Mucosa of stomach (tissue), 1 donor: ENCODE measurements around the gene EFNA5.

Source experiments
- H3K27me3 ChIP-seq: one replicate; pipeline ENCODE4 v1.7.0; 2013; ENCODE audit warnings: mild to moderate bottlenecking, low read length; ENCODE audit not compliant: control insufficient read depth, insufficient read depth
- H3K36me3 ChIP-seq: one replicate; pipeline ENCODE4 v1.7.0; 2013; ENCODE audit warnings: low read length; ENCODE audit not compliant: control insufficient read depth, insufficient read depth
- H3K4me1 ChIP-seq: one replicate; pipeline ENCODE4 v1.7.0; 2013; ENCODE audit warnings: mild to moderate bottlenecking, low read length; ENCODE audit not compliant: control insufficient read depth, insufficient read depth
- H3K4me3 ChIP-seq: one replicate; pipeline ENCODE4 v1.7.0; 2013; ENCODE audit warnings: low read length
- H3K9ac ChIP-seq: one replicate; pipeline ENCODE4 v1.7.0; 2013; ENCODE audit warnings: mild to moderate bottlenecking, low read length, moderate library complexity
- H3K9me3 ChIP-seq: one replicate; pipeline ENCODE4 v1.7.0; 2013; ENCODE audit warnings: mild to moderate bottlenecking, low read length, moderate library complexity; ENCODE audit not compliant: control insufficient read depth
- donor health status: Pancreatic carcinoma.

EFNA5 gene

GRCh38 chr5:107515521-107516080 lies 155.1 kb downstream of the EFNA5 start:
- Histone ChIP-seq H3K4me1 (peaks cover 5% of the 10 kb centered on the region), H3K4me3 (no peak overlapping the region), H3K9me3 (no peaks in the 10 kb centered on the region), H3K36me3 (no peaks in the 10 kb centered on the region), H3K9ac (no peak overlapping the region), H3K27me3 (no peaks in the 10 kb centered on the region)

- Histone ChIP-seq H3K4me1 (no peaks in the 10 kb centered on the region), H3K27me3 (no peaks in the 10 kb centered on the region), H3K9ac (no peak overlapping the region), H3K9me3 (no peaks in the 10 kb centered on the region), H3K4me3 (no peak overlapping the region), H3K36me3 (no peaks in the 10 kb centered on the region)
Observed at GRCh38 chr5:107514305-107514704, 156.4 kb downstream of the EFNA5 start.

- no peaks in the 10 kb centered on the region for H3K36me3 ChIP-seq
- H3K4me3 ChIP-seq, result no peak overlapping the region
Observed at GRCh38 chr5:107513337-107514085, 157.2 kb downstream of the EFNA5 start.

GRCh38 chr5:107512029-107512428 lies 158.7 kb downstream of the EFNA5 start:
- Histone ChIP-seq H3K9ac (no peak overlapping the region), H3K9me3 (no peaks in the 10 kb centered on the region), H3K4me3 (no peak overlapping the region), H3K27me3 (no peaks in the 10 kb centered on the region), H3K36me3 (no peaks in the 10 kb centered on the region), H3K4me1 (peaks cover 4% of the 10 kb centered on the region)

More at GRCh38 chr5:107513337-107514085, 157.2 kb downstream of the EFNA5 start:
- H3K4me1 ChIP-seq, result no peaks in the 10 kb centered on the region
- no peaks in the 10 kb centered on the region for H3K27me3 ChIP-seq
- no peak overlapping the region for H3K9ac ChIP-seq
- no peaks in the 10 kb centered on the region for H3K9me3 ChIP-seq

GRCh38 chr5:107510125-107510524 lies 160.6 kb downstream of the EFNA5 start:
- no peaks in the 10 kb centered on the region for H3K27me3 ChIP-seq
- no peaks in the 10 kb centered on the region for H3K36me3 ChIP-seq
- H3K9me3 ChIP-seq, result no peaks in the 10 kb centered on the region
- H3K9ac ChIP-seq, result no peak overlapping the region
- peaks cover 10% of the 10 kb centered on the region for H3K4me1 ChIP-seq
- H3K4me3 ChIP-seq, result no peak overlapping the region

- no peaks in the 10 kb centered on the region for H3K36me3 ChIP-seq
- no peaks in the 10 kb centered on the region for H3K27me3 ChIP-seq
- H3K4me1 ChIP-seq, result peaks cover 10% of the 10 kb centered on the region
- H3K4me3 ChIP-seq, result no peak overlapping the region
- H3K9me3 ChIP-seq, result no peaks in the 10 kb centered on the region
- H3K9ac ChIP-seq, result no peak overlapping the region
Observed at GRCh38 chr5:107508097-107508496, 162.6 kb downstream of the EFNA5 start.

- H3K27me3 ChIP-seq, result no peaks in the 10 kb centered on the region
- peak overlapping the region; percentile 2 for H3K4me3 ChIP-seq
- no peaks in the 10 kb centered on the region for H3K9me3 ChIP-seq
- H3K36me3 ChIP-seq, result no peaks in the 10 kb centered on the region
- H3K4me1 ChIP-seq, result peaks cover 15% of the 10 kb centered on the region
- peak overlapping the region; percentile 19 for H3K9ac ChIP-seq
Observed at GRCh38 chr5:107505763-107506534, 164.8 kb downstream of the EFNA5 start.

- H3K27me3 ChIP-seq, result no peaks in the 10 kb centered on the region
- H3K9ac ChIP-seq, result no peak overlapping the region
- no peaks in the 10 kb centered on the region for H3K36me3 ChIP-seq
- H3K4me1 ChIP-seq, result peaks cover 24% of the 10 kb centered on the region
- no peak overlapping the region for H3K4me3 ChIP-seq
- no peaks in the 10 kb centered on the region for H3K9me3 ChIP-seq
Observed at GRCh38 chr5:107504424-107504823, 166.3 kb downstream of the EFNA5 start.

- Histone ChIP-seq H3K4me1 (peaks cover 26% of the 10 kb centered on the region), H3K27me3 (no peaks in the 10 kb centered on the region), H3K9me3 (no peaks in the 10 kb centered on the region), H3K9ac (no peak overlapping the region), H3K4me3 (no peak overlapping the region), H3K36me3 (no peaks in the 10 kb centered on the region)
Observed at GRCh38 chr5:107502676-107503060, 168.1 kb downstream of the EFNA5 start.

GRCh38 chr5:107501965-107502675 lies 168.6 kb downstream of the EFNA5 start:
- Histone ChIP-seq H3K4me1 (peaks cover 26% of the 10 kb centered on the region), H3K9ac (no peak overlapping the region), H3K4me3 (no peak overlapping the region), H3K27me3 (no peaks in the 10 kb centered on the region), H3K36me3 (no peaks in the 10 kb centered on the region), H3K9me3 (no peaks in the 10 kb centered on the region)

GRCh38 chr5:107500840-107501239 lies 169.9 kb downstream of the EFNA5 start:
- no peaks in the 10 kb centered on the region for H3K27me3 ChIP-seq
- H3K9me3 ChIP-seq, result no peaks in the 10 kb centered on the region
- no peak overlapping the region for H3K9ac ChIP-seq
- peaks cover 19% of the 10 kb centered on the region for H3K4me1 ChIP-seq
- no peaks in the 10 kb centered on the region for H3K36me3 ChIP-seq
- no peak overlapping the region for H3K4me3 ChIP-seq

GRCh38 chr5:107500347-107500746 lies 170.4 kb downstream of the EFNA5 start:
- no peak overlapping the region for H3K9ac ChIP-seq
- H3K36me3 ChIP-seq, result no peaks in the 10 kb centered on the region
- H3K4me3 ChIP-seq, result no peak overlapping the region
- H3K4me1 ChIP-seq, result peaks cover 19% of the 10 kb centered on the region
- no peaks in the 10 kb centered on the region for H3K27me3 ChIP-seq
- H3K9me3 ChIP-seq, result no peaks in the 10 kb centered on the region
